Progenitor cell of endocrine pancreas (in vitro differentiated cells): Measurements from ENCODE around the gene SRXN1. TPM values are rescaled to one million over a fixed set of nuclear protein-coding genes. Genes with fewer than 3 reads are reported as not detected.

ENCODE experiments used
- DNase-seq: peaks from one replicate; pipeline ENCODE4 v3.0.0; 2021; ENCODE audit warnings: low spot score; ENCODE audit not compliant: unreplicated experiment
- H3K27ac Mint-ChIP-seq: 2 replicates; pipeline ENCODE4 v1.8.0; 2021; ENCODE audit warnings: mild to moderate bottlenecking, moderate library complexity, mixed read lengths
- H3K27me3 Mint-ChIP-seq: 2 replicates; pipeline ENCODE4 v1.8.0; 2021; ENCODE audit warnings: mixed read lengths
- H3K36me3 Mint-ChIP-seq: 2 replicates; pipeline ENCODE4 v1.8.0; 2022; ENCODE audit warnings: mixed read lengths; ENCODE audit not compliant: insufficient read depth
- H3K4me1 Mint-ChIP-seq: 2 replicates; pipeline ENCODE4 v1.8.0; 2021; ENCODE audit warnings: low read depth, mixed read lengths
- H3K4me3 Mint-ChIP-seq: 2 replicates; pipeline ENCODE4 v1.8.0; 2021; ENCODE audit warnings: low read depth, mild to moderate bottlenecking, moderate library complexity, mixed read lengths
- H3K9me3 Mint-ChIP-seq: 2 replicates; pipeline ENCODE4 v1.8.0; 2021; ENCODE audit warnings: low read depth, mixed read lengths
- CTCF ChIP-seq: fragments of 200-600 bp; sonication (generic); IDR thresholded peaks from one replicate; pipeline ENCODE4 v1.5.0; 2021; ENCODE audit warnings: antibody characterized with exemption, mild to moderate bottlenecking; ENCODE audit not compliant: unreplicated experiment
- total RNA-seq: library from RNA; stranded (reverse); gene quantifications from 2 replicates; pipeline ENCODE4 v1.2.1, GENCODE V29; 2021

Gene SRXN1
- total RNA-seq, 1 donor from 2014 or later: 12.0 TPM

GRCh38 chr20:689348-689747 lies 36.3 kb upstream of the SRXN1 start:
- no peak for TF ChIP-seq CTCF

GRCh38 chr20:688809-689212 lies 35.8 kb upstream of the SRXN1 start:
- no peaks in the 10 kb centered on the region for H3K9me3 Mint-ChIP-seq
- peak; percentile 40 for TF ChIP-seq CTCF
- no peaks in the 10 kb centered on the region for H3K36me3 Mint-ChIP-seq
- H3K4me1 Mint-ChIP-seq: peaks cover 4% of the 10 kb centered on the region
- H3K27ac Mint-ChIP-seq: no peak overlapping the region
- no peak overlapping the region for H3K4me3 Mint-ChIP-seq
- DNase-seq: no peak
- peaks cover 62% of the 10 kb centered on the region for H3K27me3 Mint-ChIP-seq

More at GRCh38 chr20:689348-689747, 36.3 kb upstream of the SRXN1 start:
- DNase-seq: no peak
- no peaks in the 10 kb centered on the region for H3K9me3 Mint-ChIP-seq
- no peak overlapping the region for H3K27ac Mint-ChIP-seq
- H3K4me1 Mint-ChIP-seq: peaks cover 5% of the 10 kb centered on the region
- H3K36me3 Mint-ChIP-seq: no peaks in the 10 kb centered on the region
- H3K27me3 Mint-ChIP-seq: peaks cover 67% of the 10 kb centered on the region
- H3K4me3 Mint-ChIP-seq: no peak overlapping the region

- Mint-ChIP-seq H3K4me3 (no peak overlapping the region), H3K9me3 (no peaks in the 10 kb centered on the region), H3K27ac (no peak overlapping the region), H3K36me3 (no peaks in the 10 kb centered on the region), H3K4me1 (peaks cover 4% of the 10 kb centered on the region), H3K27me3 (peaks cover 54% of the 10 kb centered on the region)
- no peak for DNase-seq
- no peak for TF ChIP-seq CTCF
Measured at GRCh38 chr20:687468-688203, 34.6 kb upstream of the SRXN1 start.

- TF ChIP-seq CTCF: no peak
- Mint-ChIP-seq H3K4me3 (no peak overlapping the region), H3K36me3 (no peaks in the 10 kb centered on the region), H3K27me3 (peaks cover 41% of the 10 kb centered on the region), H3K27ac (no peak overlapping the region), H3K4me1 (peaks cover 4% of the 10 kb centered on the region), H3K9me3 (no peaks in the 10 kb centered on the region)
- no peak for DNase-seq
Measured at GRCh38 chr20:684676-685319, 31.8 kb upstream of the SRXN1 start.

- Mint-ChIP-seq H3K27me3 (peaks cover 42% of the 10 kb centered on the region), H3K9me3 (no peaks in the 10 kb centered on the region), H3K4me1 (no peaks in the 10 kb centered on the region), H3K27ac (no peak overlapping the region), H3K36me3 (no peaks in the 10 kb centered on the region), H3K4me3 (no peak overlapping the region)
- DNase-seq: no peak
- no peak for TF ChIP-seq CTCF
Measured at GRCh38 chr20:682123-682522, 29.1 kb upstream of the SRXN1 start.
